H9 (cell line): Measurements from ENCODE around the gene SNX32. TPM values are rescaled to one million over a fixed set of nuclear protein-coding genes. Genes with fewer than 3 reads are reported as not detected.

Experiments used
- DNase-seq: peaks from one replicate; pipeline ENCODE4 v3.0.0-alpha.2; 2017
- H2AFZ ChIP-seq: one replicate; pipeline ENCODE4 v1.6.1; 2013; ENCODE audit warnings: mild to moderate bottlenecking, low read length, control low read depth, moderate library complexity
- H2AK5ac ChIP-seq: 2 replicates; pipeline ENCODE4 v1.6.1; 2013; ENCODE audit warnings: low read length, control low read depth, mixed read lengths; ENCODE audit not compliant: insufficient read length
- H2BK120ac ChIP-seq: one replicate; pipeline ENCODE4 v1.6.1; 2013; ENCODE audit warnings: low read depth, mild to moderate bottlenecking, low read length, control low read depth, inconsistent platforms; ENCODE audit not compliant: poor library complexity, severe bottlenecking
- H2BK12ac ChIP-seq: 2 replicates; pipeline ENCODE4 v1.6.1; 2013; ENCODE audit warnings: low read length, control low read depth, mixed read lengths, low read depth; ENCODE audit not compliant: insufficient read length
- H2BK15ac ChIP-seq: 2 replicates; pipeline ENCODE4 v1.6.1; 2013; ENCODE audit warnings: low read depth, low read length, control low read depth
- H2BK20ac ChIP-seq: one replicate; pipeline ENCODE4 v1.6.1; 2013; ENCODE audit warnings: low read depth, mild to moderate bottlenecking, low read length, control low read depth, inconsistent platforms; ENCODE audit not compliant: poor library complexity, severe bottlenecking
- H2BK5ac ChIP-seq: 2 replicates; pipeline ENCODE4 v1.6.1; 2013; ENCODE audit warnings: low read length, control low read depth, mixed read lengths; ENCODE audit not compliant: insufficient read length
- H3K14ac ChIP-seq: 2 replicates; pipeline ENCODE4 v1.6.1; 2013; ENCODE audit warnings: low read length, control low read depth; ENCODE audit not compliant: insufficient read depth
- H3K18ac ChIP-seq: 2 replicates; pipeline ENCODE4 v1.6.1; 2013; ENCODE audit warnings: low read depth, mild to moderate bottlenecking, mixed read lengths, low read length, control low read depth; ENCODE audit not compliant: insufficient read length
- H3K23ac ChIP-seq: 2 replicates; pipeline ENCODE4 v1.6.1; 2013; ENCODE audit warnings: low read length, control low read depth, mixed read lengths, low read depth; ENCODE audit not compliant: insufficient read length
- H3K23me2 ChIP-seq: 2 replicates; pipeline ENCODE4 v1.6.1; 2013; ENCODE audit warnings: low read depth, mild to moderate bottlenecking, mixed read lengths, low read length, control low read depth; ENCODE audit not compliant: insufficient read length, poor library complexity, severe bottlenecking
- H3K27ac ChIP-seq: 2 replicates; pipeline ENCODE4 v1.5.1; 2013; ENCODE audit warnings: low read length, control low read depth, mixed read lengths, low read depth; ENCODE audit not compliant: insufficient read length
- H3K27me3 ChIP-seq: 2 replicates; pipeline ENCODE4 v1.6.1; 2013; ENCODE audit warnings: low read length, control low read depth, inconsistent platforms; ENCODE audit not compliant: insufficient read depth
- H3K4ac ChIP-seq: 2 replicates; pipeline ENCODE4 v1.6.1; 2013; ENCODE audit warnings: low read depth, mild to moderate bottlenecking, control low read depth, inconsistent platforms, low read length, moderate library complexity
- H3K4me1 ChIP-seq: 2 replicates; pipeline ENCODE4 v1.6.1; 2013; ENCODE audit warnings: low read length, control low read depth, inconsistent platforms; ENCODE audit not compliant: insufficient read depth
- H3K4me2 ChIP-seq: 2 replicates; pipeline ENCODE4 v1.6.1; 2013; ENCODE audit warnings: low read length, control low read depth, mixed read lengths; ENCODE audit not compliant: insufficient read length, insufficient read depth
- H3K56ac ChIP-seq: 2 replicates; pipeline ENCODE4 v1.6.1; 2013; ENCODE audit warnings: low read depth, mild to moderate bottlenecking, mixed read lengths, low read length, control low read depth; ENCODE audit not compliant: insufficient read length
- H3K79me1 ChIP-seq: 2 replicates; pipeline ENCODE4 v1.6.1; 2013; ENCODE audit warnings: low read depth, mild to moderate bottlenecking, moderate library complexity, low read length, control low read depth, inconsistent platforms; ENCODE audit not compliant: insufficient read depth, poor library complexity, severe bottlenecking
- H3K79me2 ChIP-seq: 2 replicates; pipeline ENCODE4 v1.6.1; 2013; ENCODE audit warnings: low read length, control low read depth, inconsistent platforms; ENCODE audit not compliant: insufficient read depth
- H3K9ac ChIP-seq: 2 replicates; pipeline ENCODE4 v1.6.1; 2013; ENCODE audit warnings: low read length, control low read depth, mixed read lengths; ENCODE audit not compliant: insufficient read length; ENCODE audit errors: extremely low read depth
- H3K9me3 ChIP-seq: one replicate; pipeline ENCODE4 v1.6.1; 2013; ENCODE audit warnings: low read depth, low read length, inconsistent platforms; ENCODE audit not compliant: control insufficient read depth
- H3T11ph ChIP-seq: one replicate; pipeline ENCODE4 v1.6.1; 2013; ENCODE audit warnings: mild to moderate bottlenecking, low read length, control low read depth, inconsistent platforms
- H4K20me1 ChIP-seq: one replicate; pipeline ENCODE4 v1.6.1; 2013; ENCODE audit not compliant: control insufficient read depth, insufficient read length, insufficient read depth
- H4K5ac ChIP-seq: 2 replicates; pipeline ENCODE4 v1.6.1; 2013; ENCODE audit warnings: low read depth, mild to moderate bottlenecking, mixed read lengths, low read length, control low read depth; ENCODE audit not compliant: insufficient read length
- H4K8ac ChIP-seq: replicated peaks from 2 replicates; pipeline ENCODE4 v1.6.1; 2013; ENCODE audit warnings: low read length, control low read depth, mixed read lengths, low read depth; ENCODE audit not compliant: insufficient read length
- H4K91ac ChIP-seq: 2 replicates; pipeline ENCODE4 v1.6.1; 2013; ENCODE audit warnings: low read depth, mild to moderate bottlenecking, moderate library complexity, mixed read lengths, low read length, control low read depth; ENCODE audit not compliant: insufficient read length
- H3K27ac Mint-ChIP-seq, 3 experiments: 2 replicates in 2 of 3; 3 replicates in 1 of 3; pipeline ENCODE4 v1.8.0; 2020 to 2021; ENCODE audit warnings: mixed read lengths in 3 of 3, mild to moderate bottlenecking in 1 of 3, moderate library complexity in 1 of 3
- H3K27me3 Mint-ChIP-seq: 2 replicates; pipeline ENCODE4 v1.8.0; 2021; ENCODE audit warnings: low read depth, mild to moderate bottlenecking, moderate library complexity, mixed read lengths
- H3K36me3 Mint-ChIP-seq, 3 experiments: 2 replicates in 2 of 3; 3 replicates in 1 of 3; pipeline ENCODE4 v1.8.0; 2020 to 2021; ENCODE audit warnings: low read depth in 3 of 3, mixed read lengths in 3 of 3; ENCODE audit not compliant: insufficient read depth in 1 of 3
- H3K4me1 Mint-ChIP-seq, 2 experiments: 2 replicates each; pipeline ENCODE4 v1.8.0; 2020; ENCODE audit warnings: mixed read lengths in 2 of 2
- H3K4me3 Mint-ChIP-seq, 2 experiments: 2 replicates in 1 of 2; 3 replicates in 1 of 2; pipeline ENCODE4 v1.8.0; 2020 to 2021; ENCODE audit warnings: mild to moderate bottlenecking in 2 of 2, mixed read lengths in 2 of 2, moderate library complexity in 1 of 2
- H3K9me3 Mint-ChIP-seq, 2 experiments: 2 replicates in 1 of 2; 3 replicates in 1 of 2; pipeline ENCODE4 v1.8.0; 2020; ENCODE audit warnings: mild to moderate bottlenecking in 2 of 2, mixed read lengths in 2 of 2, moderate library complexity in 1 of 2
- CTCF ChIP-seq: fragments of 200-600 bp; sonication (generic); conservative IDR thresholded peaks from 3 replicates; pipeline ENCODE4 v1.8.0; 2021; ENCODE audit warnings: antibody characterized with exemption, mild to moderate bottlenecking
- WGBS: extraction: QIAGEN DNeasy Blood & Tissue Kit; methylation state at CpG from one replicate; pipeline ENCODE4 v1.1.7; 2013; ENCODE audit warnings: missing lambda C conversion rate, low lambda C conversion rate, mixed read lengths; ENCODE audit not compliant: insufficient read length; ENCODE audit errors: extremely low coverage; 5-methylcytosine and 5-hydroxymethylcytosine counted together
- total RNA-seq: library from RNA; stranded (reverse); gene quantifications from 2 replicates; pipeline ENCODE4 v1.2.1, GENCODE V29; 2021

The SNX32 gene
- total RNA-seq, 1 experiment from 2014 or later = 1.2 TPM

GRCh38 chr11:65844231-65844872 lies 10.6 kb downstream of the SNX32 start:
- Histone ChIP-seq H3K9me3 (no peaks in the 10 kb centered on the region), H3K79me1 (no peaks in the 10 kb centered on the region), H3T11ph (no peak overlapping the region), H3K56ac (no peak overlapping the region), H4K5ac (no peak overlapping the region), H3K14ac (no peak overlapping the region), H2BK120ac (no peak overlapping the region), H3K4me1 (no peaks in the 10 kb centered on the region), H3K9ac (no peak overlapping the region), H3K23ac (no peak overlapping the region), H2AFZ (no peak overlapping the region), H3K27ac (no peak overlapping the region), H4K8ac (no peak overlapping the region), H3K4ac (no peak overlapping the region), H2BK20ac (no peak overlapping the region), H3K18ac (no peak overlapping the region), H4K20me1 (no peaks in the 10 kb centered on the region), H3K27me3 (no peaks in the 10 kb centered on the region), H2BK15ac (no peak overlapping the region), H4K91ac (no peak overlapping the region), H3K23me2 (no peaks in the 10 kb centered on the region), H2BK5ac (no peak overlapping the region), H2BK12ac (no peak overlapping the region), H3K79me2 (no peaks in the 10 kb centered on the region), H3K4me2 (no peak overlapping the region), H2AK5ac (no peak overlapping the region)
- WGBS = no CpG with 5 or more reads among the region's 10 CpGs
- H3K4me1 Mint-ChIP-seq = peaks cover 3 to 4% of the 10 kb centered on the region in 2 experiments; a peak in 2 of 4 replicates
- no peak overlapping the region for H3K4me3 Mint-ChIP-seq
- H3K27ac Mint-ChIP-seq = no peak overlapping the region
- peaks cover 14% of the 10 kb centered on the region for H3K27me3 Mint-ChIP-seq
- H3K36me3 Mint-ChIP-seq = no peaks in the 10 kb centered on the region
- no peak for DNase-seq
- TF ChIP-seq CTCF = no peak
- no peaks in the 10 kb centered on the region for H3K9me3 Mint-ChIP-seq
